GM21390 (cell line): Measurements from ENCODE around the gene ARHGEF4.
"Not testable (repeated sequence)": the region's sequence is repeated elsewhere in the genome, so short reads cannot be mapped to it uniquely, and the experiment has no call there.

ENCODE experiments used
- ATAC-seq: cut with Tn5 transposase; IDR thresholded peaks from one replicate; pipeline ENCODE4 v1.9.1; 2021; ENCODE audit not compliant: unreplicated experiment

The ARHGEF4 gene

DNA sequence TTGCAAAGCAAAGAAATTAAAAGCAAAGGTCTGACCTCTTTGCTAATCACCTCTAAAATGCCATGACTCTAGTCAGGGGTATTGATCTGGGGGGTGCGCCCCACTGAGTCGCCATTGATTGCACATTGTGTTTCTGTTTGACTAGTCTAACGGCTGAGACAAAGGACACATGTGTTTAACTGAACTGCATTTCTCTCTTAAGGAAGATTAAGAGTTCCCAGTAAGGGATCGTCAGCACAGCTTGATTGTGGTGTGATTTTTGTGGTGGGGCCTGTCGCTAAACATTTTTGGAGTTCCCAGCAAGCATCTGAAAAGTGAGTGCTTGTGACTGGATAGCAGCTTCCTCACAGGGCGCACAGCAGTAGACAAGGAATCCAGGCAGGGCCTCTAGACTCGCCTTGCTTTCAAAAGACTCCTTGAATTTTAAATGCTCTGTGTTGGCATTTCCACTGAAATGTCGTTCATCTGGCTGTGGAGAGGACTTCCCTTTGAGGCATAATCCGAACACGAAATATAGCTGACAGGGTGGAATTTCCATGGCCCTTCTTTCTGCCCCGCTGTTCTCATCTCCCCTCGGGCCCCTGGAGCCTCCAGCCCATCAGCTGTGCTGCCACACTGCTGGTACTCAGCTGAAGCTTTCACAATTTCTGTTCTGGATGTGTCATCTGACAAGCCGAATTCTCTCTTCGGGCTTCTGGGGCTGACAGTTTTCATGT lies 130.2 kb downstream of the ARHGEF4 start:
- no peak for ATAC-seq

GRCh38 chr2:130972410-130972809 lies 135.7 kb downstream of the ARHGEF4 start:
- ATAC-seq: peak; percentile 71

GRCh38 chr2:130975729-130976128 lies 139.0 kb downstream of the ARHGEF4 start:
- ATAC-seq: no peak

- no peak for ATAC-seq
Measured at GRCh38 chr2:130976591-130977237, 140.0 kb downstream of the ARHGEF4 start.

DNA sequence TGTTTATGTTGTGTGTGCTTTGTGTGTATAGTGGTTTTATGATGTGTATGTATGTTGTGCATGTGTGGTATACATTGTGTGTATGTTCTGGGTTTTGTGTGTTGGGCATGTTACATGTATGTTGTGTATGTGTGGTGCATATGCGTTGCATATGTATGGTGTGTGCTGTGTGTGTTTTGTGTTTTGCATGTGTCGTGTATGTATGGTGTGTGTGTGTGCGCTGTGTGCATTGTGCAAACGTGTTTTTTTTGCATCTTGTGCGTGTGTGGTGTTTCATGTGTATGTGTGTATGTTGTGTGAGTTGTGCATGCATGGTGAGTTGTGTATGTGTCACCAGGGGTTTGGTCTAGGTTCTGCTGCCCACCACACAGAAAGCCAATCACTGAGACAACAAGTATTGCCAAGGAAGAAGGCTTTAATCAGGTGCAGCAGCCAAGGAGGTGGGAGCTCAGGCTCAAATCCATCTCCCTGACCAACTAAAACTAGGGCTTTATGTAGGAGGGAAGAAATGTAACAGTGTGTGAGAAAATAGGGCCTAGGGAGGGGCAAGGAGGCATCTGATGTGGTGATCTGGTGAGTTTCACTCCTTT lies 140.8 kb downstream of the ARHGEF4 start:
- no peak for ATAC-seq

DNA sequence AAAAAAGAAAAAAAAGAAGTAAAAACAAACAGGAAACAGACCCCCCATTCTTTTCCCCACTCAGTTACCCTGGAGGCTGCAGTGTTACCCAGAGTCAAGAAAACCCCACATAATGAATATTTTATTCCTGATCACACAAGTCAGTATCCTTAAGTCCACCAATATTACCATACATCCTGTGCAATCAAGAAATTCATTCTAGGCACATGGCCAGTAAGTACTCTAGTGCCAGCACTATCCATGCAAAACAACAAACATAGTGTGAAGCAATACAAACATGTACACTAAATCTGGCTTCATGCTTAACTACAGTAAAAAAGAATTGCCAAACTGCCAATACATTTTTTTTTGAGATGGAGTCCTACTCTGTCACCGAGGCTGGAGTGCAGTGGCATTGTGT lies 145.0 kb downstream of the ARHGEF4 start:
- no peak for ATAC-seq

GRCh38 chr2:130985206-130985780 lies 148.6 kb downstream of the ARHGEF4 start:
- no peak for ATAC-seq

- no peak for ATAC-seq
Measured at GRCh38 chr2:130985831-130986649, 149.3 kb downstream of the ARHGEF4 start.

DNA sequence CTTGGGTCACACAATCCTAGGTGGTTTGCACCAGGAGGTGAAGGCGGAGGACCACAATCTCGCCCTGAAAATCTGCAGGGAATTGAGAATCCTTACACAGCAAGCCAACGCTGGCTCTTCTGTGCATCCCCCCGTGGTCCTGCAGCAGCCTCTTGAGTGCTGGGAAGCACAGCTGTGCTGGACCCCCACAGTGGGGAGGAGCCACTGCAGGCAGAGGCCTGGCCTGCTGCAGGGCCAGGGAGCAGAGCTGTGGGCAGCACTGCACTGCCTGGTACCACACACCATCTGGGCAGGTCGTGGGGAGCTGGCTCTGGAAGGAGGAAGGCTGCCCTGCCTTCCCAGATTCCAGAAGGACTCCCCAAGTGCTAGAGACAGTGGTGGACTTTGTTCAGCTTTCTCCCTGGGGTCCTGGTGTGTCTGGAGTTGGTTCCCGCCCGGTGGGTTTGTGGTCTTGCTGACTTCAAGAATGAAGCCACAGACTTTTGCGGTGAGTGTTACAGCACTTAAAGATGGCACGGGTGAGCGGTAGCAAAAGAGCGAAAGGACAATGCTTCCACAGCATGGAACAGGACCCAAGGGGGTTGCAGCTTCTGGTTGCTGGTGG lies 150.3 kb downstream of the ARHGEF4 start:
- no peak for ATAC-seq

- ATAC-seq: no peak
Measured at GRCh38 chr2:130987519-130988425, 151.1 kb downstream of the ARHGEF4 start.

DNA sequence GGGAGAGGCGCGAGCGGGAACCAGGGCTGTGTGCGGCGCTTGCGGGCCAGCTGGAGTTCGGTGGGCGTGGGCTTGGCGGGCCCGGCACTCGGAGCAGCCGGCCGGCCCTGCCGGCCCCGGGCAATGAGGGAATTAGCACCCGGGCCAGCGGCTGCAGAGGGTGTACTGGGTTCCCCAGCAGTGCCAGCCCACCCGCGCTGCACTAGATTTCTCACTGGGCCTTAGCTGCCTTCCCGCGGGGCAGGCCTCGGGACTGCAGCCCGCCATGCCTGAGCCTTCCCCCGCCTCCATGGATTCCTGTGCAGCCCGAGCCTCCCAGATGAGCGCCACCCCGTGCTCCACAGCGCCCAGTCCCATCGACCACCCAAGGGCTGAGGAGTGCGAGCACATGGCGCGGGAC lies 154.7 kb downstream of the ARHGEF4 start:
- not testable (repeated sequence) for ATAC-seq

DNA sequence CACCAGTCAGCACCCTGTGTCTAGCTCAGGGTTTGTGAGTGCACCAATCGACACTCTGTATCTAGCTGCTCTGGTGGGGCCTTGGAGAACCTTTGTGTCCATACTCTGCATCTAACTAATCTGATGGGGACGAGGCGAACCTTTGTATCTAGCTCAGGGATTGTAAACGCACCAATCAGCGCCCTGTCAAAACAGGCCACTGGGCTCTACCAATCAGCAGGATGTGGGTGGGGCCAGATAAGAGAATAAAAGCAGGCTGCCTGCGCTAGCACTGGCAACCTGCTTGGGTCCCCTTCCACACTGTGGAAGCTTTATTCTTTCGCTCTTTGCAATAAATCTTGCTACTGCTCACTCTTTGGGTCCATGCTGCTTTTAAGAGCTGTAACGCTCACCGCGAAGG lies 155.3 kb downstream of the ARHGEF4 start:
- ATAC-seq: not testable (repeated sequence)

- ATAC-seq: no peak
Measured at GRCh38 chr2:130996691-130997090, 160.0 kb downstream of the ARHGEF4 start.

DNA sequence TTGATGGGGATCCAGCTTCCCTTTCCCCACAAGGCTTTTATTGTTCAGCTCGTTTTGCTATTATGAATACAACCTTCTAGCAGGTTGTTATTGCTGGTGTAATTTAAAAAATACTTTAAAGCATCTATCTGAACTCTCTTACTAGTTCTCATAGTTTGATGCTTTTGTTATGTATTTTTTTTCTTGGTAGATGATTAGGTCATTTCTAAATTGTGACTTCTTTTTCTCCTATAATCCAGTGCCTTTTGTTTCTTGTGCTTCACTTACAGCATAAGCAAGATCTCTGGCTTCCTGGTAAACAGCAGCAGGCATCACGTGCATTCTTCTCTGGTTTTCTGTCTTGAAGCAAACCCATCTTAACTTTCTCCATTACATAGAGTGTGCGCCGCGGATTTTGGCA lies 160.5 kb downstream of the ARHGEF4 start:
- ATAC-seq: no peak

DNA sequence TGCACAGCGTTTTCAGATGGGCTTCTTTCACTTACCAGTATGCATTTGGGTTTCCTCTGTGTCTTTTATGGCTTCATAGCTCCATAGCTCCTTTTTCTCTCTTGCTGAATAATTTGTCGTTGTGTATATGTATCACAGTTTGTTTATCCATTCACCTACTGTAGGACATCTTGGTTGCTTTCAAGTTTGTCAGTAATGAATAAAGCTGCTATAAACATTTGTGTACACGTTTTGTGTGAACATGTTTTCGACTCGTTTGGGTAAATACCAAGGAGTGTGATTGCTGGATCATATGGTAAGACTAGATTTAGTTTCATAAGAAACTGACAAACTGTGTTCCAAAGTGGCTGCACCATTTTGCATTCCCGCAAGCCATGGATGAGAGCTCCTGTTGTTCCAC lies 161.8 kb downstream of the ARHGEF4 start:
- no peak for ATAC-seq

GRCh38 chr2:131004446-131005209 lies 167.9 kb downstream of the ARHGEF4 start:
- no peak for ATAC-seq

GRCh38 chr2:131005216-131005935 lies 168.7 kb downstream of the ARHGEF4 start:
- ATAC-seq: no peak

DNA sequence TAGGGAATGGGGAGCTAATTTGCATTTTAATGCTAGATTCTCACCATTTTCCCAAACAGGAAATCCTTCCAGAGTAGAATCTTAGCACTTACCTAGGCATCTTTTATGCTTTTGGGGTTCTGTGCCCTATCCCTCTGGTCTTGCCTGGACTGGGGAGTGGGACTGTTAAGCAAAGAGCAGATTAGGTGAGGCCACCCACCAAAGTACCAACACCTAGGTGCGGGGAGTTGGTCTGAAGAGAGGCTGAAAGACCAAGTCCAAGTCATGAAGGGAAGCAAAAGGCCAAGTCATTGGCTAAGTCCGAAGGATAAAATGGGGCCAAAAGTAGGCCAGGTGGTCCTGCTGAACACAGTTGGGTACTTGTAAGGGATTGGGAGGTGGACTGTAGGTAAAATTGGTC lies 169.8 kb downstream of the ARHGEF4 start:
- ATAC-seq: no peak
